NOMO-1 treated with DMSO at 0.1 percent for 48 hours (cell line): ENCODE measurements around the gene RCBTB2.
"Not testable (repeated sequence)": the region's sequence is repeated elsewhere in the genome, so short reads cannot be mapped to it uniquely, and the experiment has no call there.

Experiments used
- DNase-seq: peaks from one replicate; lab custom pipeline; 2025; ENCODE audit not compliant: unreplicated experiment; lab: John Stamatoyannopoulos, UW

Gene RCBTB2

GRCh38 chr13:48532506-48533499 is at the start of gene RCBTB2:
RCBTB2 (minus strand) TSS chr13:48533080; CDS start chr13:48521939, 11,141 bp downstream.
- DNase-seq: peak; percentile 99

DNA sequence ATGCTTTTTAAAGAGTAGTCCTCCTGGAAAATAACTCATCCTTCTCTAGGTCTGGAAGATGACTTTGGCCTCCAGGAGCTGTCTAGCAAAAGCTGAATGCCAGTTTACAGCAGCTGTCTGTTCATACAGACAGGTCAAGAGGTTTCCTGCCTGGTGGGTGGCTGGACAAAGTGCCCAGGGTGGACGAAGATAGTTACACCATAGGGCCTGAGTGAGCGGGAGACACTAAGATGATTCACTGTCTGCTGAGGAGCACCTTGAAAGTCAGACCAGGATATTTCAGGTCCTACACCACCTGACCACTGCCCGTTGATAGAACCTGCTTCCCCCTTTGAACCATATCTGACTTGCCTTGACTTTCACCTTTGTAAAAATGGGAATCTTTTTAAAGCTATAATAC is 49.2 kb upstream of the RCBTB2 start:
- DNase-seq: no peak

DNA sequence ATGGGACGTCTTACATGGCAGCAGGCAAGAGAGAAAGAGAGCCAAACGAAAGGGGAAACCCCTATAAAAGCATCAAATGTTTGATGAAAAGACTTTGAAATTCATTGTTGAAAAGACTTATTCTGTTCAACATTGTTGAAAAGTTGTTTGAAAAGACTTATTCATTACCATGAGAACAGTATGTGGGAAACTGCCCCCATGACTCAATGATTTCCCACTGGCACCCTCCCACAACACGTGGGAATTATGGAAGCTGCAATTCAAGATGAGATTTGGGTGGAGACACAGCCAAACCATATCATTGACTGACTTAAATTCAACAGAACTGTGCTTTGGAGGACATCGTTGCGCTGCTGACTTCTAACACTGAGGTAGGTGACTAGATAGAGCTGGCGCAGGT is 48.0 kb upstream of the RCBTB2 start:
- DNase-seq: no peak

GRCh38 chr13:48580185-48580803 is 47.4 kb upstream of the RCBTB2 start:
- DNase-seq: peak; percentile 63

DNA sequence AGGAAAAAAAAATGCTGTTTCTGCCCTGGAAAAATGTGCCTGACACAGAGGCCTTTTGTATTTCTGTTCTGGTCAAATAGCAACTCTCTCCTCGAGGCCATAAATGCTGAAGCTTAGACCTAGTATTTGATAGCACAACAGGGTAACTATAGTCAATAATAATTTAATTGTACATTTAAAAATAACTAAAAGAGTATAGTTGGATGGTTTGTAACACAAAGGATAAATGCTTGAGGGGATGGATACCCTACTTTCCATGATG is 47.0 kb upstream of the RCBTB2 start:
- not testable (repeated sequence) for DNase-seq

DNA sequence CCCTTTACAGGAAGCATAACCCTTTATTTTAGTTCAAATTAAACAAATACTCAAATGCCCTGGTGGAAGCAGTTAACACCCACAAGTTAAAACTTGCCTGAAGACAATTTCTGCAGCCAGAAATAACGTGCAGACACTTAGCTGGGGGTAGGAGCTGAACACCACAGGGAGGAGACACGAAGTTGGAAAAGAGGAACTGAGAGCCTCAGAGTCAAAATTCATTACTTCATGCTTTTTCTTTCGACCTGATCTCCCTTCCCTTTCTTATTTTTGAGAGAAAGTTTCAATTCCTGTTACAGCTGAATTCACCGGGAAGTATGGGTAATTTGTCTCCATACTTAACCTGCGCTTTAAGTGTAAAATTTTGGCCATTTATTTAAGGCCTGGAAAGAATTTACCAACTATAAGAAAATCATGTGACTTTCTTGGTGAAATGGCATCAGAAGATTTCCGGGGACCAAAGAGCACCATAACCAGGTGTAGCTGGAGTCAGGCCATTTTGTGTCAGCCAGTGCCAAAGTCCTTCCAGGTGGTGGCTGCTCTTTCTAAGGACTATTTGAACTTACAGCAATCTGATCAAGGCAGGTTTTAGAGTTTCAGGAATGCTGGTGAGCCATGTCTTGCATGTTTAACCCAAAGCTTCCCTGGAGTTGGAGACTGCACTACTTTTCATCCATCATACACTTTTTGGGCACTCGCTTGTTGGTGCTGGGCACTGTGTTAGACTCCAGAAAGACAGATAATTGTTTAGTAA is 46.5 kb upstream of the RCBTB2 start:
- peak; percentile 98 for DNase-seq

DNA sequence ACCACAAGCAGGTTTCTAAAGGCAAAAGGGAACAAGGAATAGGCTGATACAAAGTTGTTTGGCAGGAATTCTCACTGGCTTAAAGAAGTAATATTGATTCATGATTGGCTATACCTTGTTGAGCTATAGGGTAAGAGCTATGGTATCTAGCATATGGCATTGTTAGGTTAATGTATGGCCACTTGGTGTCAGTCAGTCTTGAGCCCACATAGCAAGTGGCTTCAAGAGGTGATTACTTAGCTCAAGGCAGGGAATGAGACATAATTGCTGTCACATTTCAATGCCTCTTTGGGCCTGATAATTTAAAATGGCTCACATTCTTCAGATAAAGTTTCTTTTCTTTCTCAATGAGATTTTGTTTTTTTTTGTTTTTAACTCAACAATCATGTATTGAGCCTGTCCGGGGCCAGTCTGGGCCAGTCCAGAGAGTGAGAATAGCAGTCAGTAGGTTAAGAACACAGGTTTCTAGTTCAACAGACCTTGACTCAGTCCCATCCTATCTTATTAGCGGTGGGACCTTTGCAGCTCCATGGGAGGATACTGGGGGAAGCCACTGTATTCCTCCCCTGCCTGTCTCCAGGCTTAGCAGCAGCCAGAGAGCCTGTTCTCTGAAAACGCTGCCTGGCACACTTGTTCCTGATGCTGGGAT is 45.8 kb upstream of the RCBTB2 start:
- DNase-seq: no peak

DNA sequence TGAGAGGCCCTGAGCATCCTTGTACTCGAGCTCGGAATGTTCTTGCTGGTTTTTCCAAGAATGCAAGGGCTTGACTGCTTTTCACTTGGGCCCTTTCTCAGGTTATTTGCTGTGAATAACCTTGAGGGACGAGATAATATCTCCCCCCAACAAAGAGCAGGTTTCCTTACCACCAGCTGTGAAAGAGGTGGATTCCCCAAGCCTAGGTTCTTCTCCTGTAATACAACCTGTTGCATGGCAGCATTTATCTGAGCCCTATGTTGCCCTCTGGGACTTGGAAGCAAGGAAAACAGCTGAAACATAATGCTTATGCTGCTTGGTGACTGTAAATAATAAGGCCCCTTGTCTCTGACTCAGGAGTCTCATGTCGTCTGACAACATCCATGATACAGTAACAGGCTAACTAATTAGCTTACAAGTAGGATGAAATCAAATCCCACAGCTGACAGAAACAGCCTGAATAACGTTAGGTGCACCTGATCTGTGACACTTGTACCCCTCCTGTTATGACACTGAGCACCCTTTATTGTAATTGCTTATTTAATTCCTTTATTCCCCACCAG is 43.6 kb upstream of the RCBTB2 start:
- DNase-seq: no peak

DNA sequence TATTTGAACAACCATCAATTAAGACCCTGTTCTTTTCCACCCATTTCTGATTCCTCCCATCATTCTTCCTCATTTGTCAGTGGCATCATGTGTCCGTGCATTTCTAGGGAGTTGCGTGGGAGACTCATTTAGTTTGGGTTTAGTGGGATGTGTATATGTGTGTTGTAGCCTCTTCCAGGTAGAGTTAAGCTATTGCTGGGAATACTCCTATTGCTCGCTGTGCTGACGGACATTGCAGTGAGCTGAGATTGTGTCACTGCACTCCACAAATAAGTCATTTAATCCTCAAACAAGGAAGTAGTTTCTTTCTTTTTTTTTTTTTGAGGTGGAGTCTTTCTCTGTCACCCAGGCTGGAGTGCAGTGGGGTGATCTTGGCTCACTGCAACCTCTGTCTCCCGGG is 42.2 kb upstream of the RCBTB2 start:
- DNase-seq: peak; percentile 62

DNA sequence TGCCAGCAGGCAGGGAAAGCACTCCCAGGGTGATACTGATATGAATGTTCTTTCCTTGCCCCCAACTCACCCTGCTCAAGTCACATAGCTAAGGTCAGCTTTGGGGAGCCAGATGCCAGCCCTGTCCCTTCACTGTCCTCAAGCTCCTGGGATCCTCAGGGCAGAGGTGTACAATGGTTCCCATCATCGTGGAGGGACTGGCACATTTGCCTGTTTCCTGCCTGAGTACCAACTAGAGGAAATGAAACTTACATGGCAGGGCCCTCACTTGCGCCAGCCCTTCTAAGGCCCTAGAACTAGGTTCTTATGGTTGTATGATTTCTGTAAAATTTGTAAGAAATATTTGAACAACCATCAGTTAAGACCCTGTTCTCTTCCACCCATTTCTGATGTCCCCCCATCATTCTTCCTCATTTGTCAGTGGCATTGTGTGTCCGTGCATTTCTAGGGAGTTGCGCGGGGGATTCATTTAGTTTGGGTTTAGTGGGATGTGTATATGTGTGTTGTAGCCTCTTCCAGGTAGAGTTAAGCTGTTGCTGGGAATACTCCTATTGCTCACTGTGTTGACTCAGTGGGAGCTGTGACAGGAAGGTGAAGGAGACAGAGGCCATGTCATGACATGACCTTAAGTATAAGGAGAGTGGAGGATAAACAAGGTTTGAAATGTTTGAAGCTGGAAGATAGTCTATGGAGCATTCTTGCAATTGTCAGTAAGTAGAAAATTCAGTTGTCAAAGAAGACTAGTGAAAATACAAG is 41.3 kb upstream of the RCBTB2 start:
- DNase-seq: peak; percentile 67

GRCh38 chr13:48573213-48574007 is 40.5 kb upstream of the RCBTB2 start:
- DNase-seq: no peak

DNA sequence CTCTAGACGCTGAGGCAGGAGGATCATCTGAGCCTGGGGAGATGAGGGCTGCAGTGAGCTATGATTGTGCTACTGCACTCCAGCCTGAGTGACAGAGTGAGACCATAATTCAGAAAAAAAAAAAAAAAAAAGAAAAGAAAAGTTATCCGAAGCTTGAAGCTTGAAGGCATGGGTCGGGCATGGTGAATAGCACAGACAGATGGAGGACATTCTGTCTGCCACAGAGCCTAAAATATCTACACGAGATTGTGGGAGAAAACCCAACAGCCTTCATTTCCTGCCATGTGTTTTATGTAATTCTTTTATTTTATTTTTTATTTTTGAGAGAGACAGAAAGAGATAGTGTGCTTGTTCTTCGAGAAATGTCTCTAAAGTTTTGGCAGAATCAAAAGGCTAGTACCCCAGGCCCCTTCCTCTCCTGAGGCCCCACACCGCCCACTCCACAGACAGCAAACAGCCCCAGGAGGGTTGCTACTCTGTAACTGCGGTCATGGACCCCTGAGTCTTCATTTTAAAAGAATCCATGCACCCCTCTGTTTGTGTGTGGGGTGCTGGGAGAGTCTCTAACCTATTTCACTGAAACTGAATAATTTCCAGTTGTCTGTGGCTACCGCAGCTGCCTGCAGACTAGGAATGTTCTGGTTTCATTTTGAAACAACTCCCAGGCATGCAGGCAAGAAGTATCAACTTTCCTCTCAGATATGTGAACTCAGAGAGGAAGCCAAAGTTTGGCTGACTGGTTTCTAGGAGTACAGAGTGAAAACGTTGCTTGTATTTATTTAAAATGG is 38.4 kb upstream of the RCBTB2 start:
- DNase-seq: peak; percentile 3

- DNase-seq: peak; percentile 14
These were observed 37.4 kb upstream of the RCBTB2 start for GRCh38 chr13:48570216-48570828.

- DNase-seq: no peak
These were observed 36.3 kb upstream of the RCBTB2 start for GRCh38 chr13:48569104-48569666.

DNA sequence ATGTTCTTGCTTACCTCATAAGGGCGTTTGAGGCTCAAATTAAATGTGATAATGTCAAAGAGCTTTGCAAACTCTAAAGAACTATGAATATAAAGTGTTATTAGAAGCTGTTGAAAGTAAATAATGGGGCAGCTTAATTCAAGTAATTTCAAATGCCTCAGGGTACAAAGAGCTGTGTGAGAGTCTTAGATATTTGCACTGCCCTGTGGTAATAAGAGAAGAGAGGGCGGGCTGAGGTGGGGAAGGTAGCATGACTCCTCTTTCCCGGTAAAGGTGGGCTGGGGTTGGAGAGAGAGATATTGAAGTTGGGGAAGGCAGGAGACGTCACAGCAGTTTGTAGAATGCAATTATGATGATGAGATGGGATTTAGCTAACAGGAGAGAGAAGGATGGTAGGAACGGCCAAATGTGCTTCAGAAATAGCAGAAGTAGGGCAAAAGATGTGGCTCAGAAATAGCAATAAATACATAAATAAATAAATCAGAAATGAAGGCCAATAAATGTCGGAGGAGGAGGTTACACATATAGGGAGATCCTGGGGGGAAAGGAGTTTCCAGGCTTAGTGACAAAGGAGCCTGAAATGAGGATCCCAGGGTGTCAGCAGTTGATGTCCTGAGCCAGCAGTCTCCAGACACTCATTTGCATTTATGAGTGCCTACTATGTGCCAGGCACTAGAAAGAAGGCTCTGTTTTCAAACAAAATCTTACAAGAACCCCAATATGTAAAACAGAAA is 35.7 kb upstream of the RCBTB2 start:
- no peak for DNase-seq

- peak; percentile 91 for DNase-seq
These were observed 34.9 kb upstream of the RCBTB2 start for GRCh38 chr13:48567515-48568369.
